Liver (tissue), 3 donors: Measurements from ENCODE around the gene FBP2.

Experiments used
- CTCF ChIP-seq: fragments of 150-350 bp; IDR thresholded peaks from 2 replicates; pipeline ENCODE4 v1.5.1; 2017; ENCODE audit warnings: improper control_type of control experiment, low read depth, low read length; ENCODE audit not compliant: missing input control
- EGR1 ChIP-seq, 2 donors: IDR thresholded peaks; 2 replicates each; pipeline ENCODE4 v1.6.1; 2016 to 2018; ENCODE audit warnings: antibody characterized with exemption in 2 of 2, low read depth in 2 of 2
- FOXA1 ChIP-seq: IDR thresholded peaks from 2 replicates; pipeline ENCODE4 v1.6.1; 2016; ENCODE audit warnings: antibody characterized with exemption
- HNF4A ChIP-seq, 2 donors: conservative IDR thresholded peaks; 2 replicates each; pipeline ENCODE4 v1.6.1; 2016; ENCODE audit warnings: antibody characterized with exemption in 2 of 2, mild to moderate bottlenecking in 2 of 2
- HNF4G ChIP-seq: IDR thresholded peaks from 2 replicates; pipeline ENCODE4 v1.6.1; 2016; ENCODE audit warnings: antibody characterized with exemption
- MAX ChIP-seq: IDR thresholded peaks from 2 replicates; pipeline ENCODE4 v1.6.1; 2016; ENCODE audit warnings: antibody characterized with exemption
- REST ChIP-seq: IDR thresholded peaks from 2 replicates; pipeline ENCODE4 v1.6.1; 2016; ENCODE audit warnings: antibody characterized with exemption, mild to moderate bottlenecking
- ZBTB33 ChIP-seq: IDR thresholded peaks from 2 replicates; pipeline ENCODE4 v1.6.1; 2016; ENCODE audit warnings: antibody characterized with exemption
- donor health status: healthy.
- donor health status: healthy.

- TF ChIP-seq CTCF, result no peak
- no peak for TF ChIP-seq ZBTB33
- TF ChIP-seq EGR1 (IDR thresholded peaks at IDR 0.05; ENCODE audit: low read depth in 2 of 2), result no peak
- no peak for TF ChIP-seq FOXA1
- TF ChIP-seq MAX, result no peak
- TF ChIP-seq HNF4A (conservative IDR thresholded peaks at IDR 0.05), result no peak
- TF ChIP-seq REST, result no peak
- TF ChIP-seq HNF4G, result no peak
These were observed 81.7 kb downstream of the FBP2 start for GRCh38 chr9:94511955-94512265.
